Spleen (tissue), 11 donors: Measurements from ENCODE around the gene RBM10. TPM values are rescaled to one million over a fixed set of nuclear protein-coding genes. Genes with fewer than 3 reads are reported as not detected.

Experiments used
- DNase-seq: peaks from one replicate; pipeline ENCODE4 v3.0.0-alpha.2; 2020
- H3K27ac ChIP-seq, 8 donors: fragments of 200-600 bp; sonication (generic) in 7 of 8; 1 replicate in 4 of 8; 2 replicates in 4 of 8; pipeline versions ENCODE4 v1.5.0 to v1.8.0; 2016 to 2021; ENCODE audit warnings: inconsistent platforms in 4 of 8, mild to moderate bottlenecking in 4 of 8, moderate library complexity in 1 of 8
- H3K27me3 ChIP-seq, 7 donors: fragments of 200-600 bp; sonication (generic) in 6 of 7; replicated peaks in 1 of 7; 1 replicate in 4 of 7; 2 replicates in 3 of 7; pipeline versions ENCODE4 v1.5.0 to v1.8.0; 2016 to 2021; ENCODE audit warnings: inconsistent platforms in 3 of 7, mild to moderate bottlenecking in 1 of 7
- H3K36me3 ChIP-seq, 6 donors: fragments of 200-600 bp; sonication (generic) in 5 of 6; 1 replicate in 4 of 6; 2 replicates in 2 of 6; pipeline versions ENCODE4 v1.5.0 to v1.8.0; 2016 to 2021; ENCODE audit warnings: inconsistent platforms in 2 of 6
- H3K4me1 ChIP-seq, 6 donors: fragments of 200-600 bp; sonication (generic) in 5 of 6; 1 replicate in 3 of 6; 2 replicates in 3 of 6; pipeline versions ENCODE4 v1.5.0 to v1.8.0; 2016 to 2021; ENCODE audit warnings: inconsistent platforms in 3 of 6
- H3K4me3 ChIP-seq, 8 donors: fragments of 200-600 bp; sonication (generic) in 7 of 8; 1 replicate in 4 of 8; 2 replicates in 4 of 8; pipeline versions ENCODE4 v1.5.0 to v1.8.0; 2016 to 2021; ENCODE audit warnings: inconsistent platforms in 4 of 8, mild to moderate bottlenecking in 4 of 8, moderate library complexity in 2 of 8
- H3K9me3 ChIP-seq, 8 donors: fragments of 200-600 bp; sonication (generic) in 7 of 8; 1 replicate in 4 of 8; 2 replicates in 4 of 8; pipeline versions ENCODE4 v1.5.0 to v1.8.0; 2016 to 2021; ENCODE audit warnings: inconsistent platforms in 4 of 8
- POLR2A ChIP-seq, 3 donors: fragments of 450-650 bp; IDR thresholded peaks; one replicate each; pipeline ENCODE4 v1.5.1; 2017; ENCODE audit warnings: antibody characterized with exemption in 3 of 3, mild to moderate bottlenecking in 1 of 3
- POLR2AphosphoS5 ChIP-seq, 3 donors: sonication (generic); formaldehyde crosslinking; IDR thresholded peaks; one replicate each; pipeline ENCODE4 v1.5.1; 2017; ENCODE audit warnings: antibody characterized with exemption in 3 of 3
- WGBS, 5 donors: extraction: QIAGEN DNeasy Blood & Tissue Kit in 3 of 5; methylation state at CpG; one replicate each; pipeline versions ENCODE4 v1.1.5 to v1.1.7; 2013 to 2018; 5-methylcytosine and 5-hydroxymethylcytosine counted together
- intact Hi-C: fragments of 100-400 bp; cut with DNase I; formaldehyde crosslinking; loops from one replicate; pipeline ENCODE4 v1.15.0; 2023; ENCODE audit warnings: low total_unique reads
- polyA plus RNA-seq, 3 donors: library from polyadenylated mRNA; stranded (reverse); fragments of 200-250 nt; gene quantifications; one replicate each; pipeline ENCODE4 v1.2.1, GENCODE V29; 2013
- total RNA-seq, 7 donors: library from RNA; depleted of rRNA in 3 of 7; stranded (reverse); fragments of >200 nt in 3 of 7; fragmentation: NEBNext Ultra II Directional in 4 of 7; extraction: Animal tissue kit (Norgen Biotek cat#: 25700) in 4 of 7; gene quantifications; one replicate each; pipeline versions ENCODE4 v1.1.0 to v1.2.1, GENCODE V29; 2016 to 2021
- TF ChIP-seq, protein P1 (sequence below), 11 experiments: fragments of 200-600 bp in 7 of 11; fragments of 450-650 bp in 4 of 11; sonication (generic) in 4 of 11; IDR thresholded peaks in 8 of 11; conservative IDR thresholded peaks in 3 of 11; 1 replicate in 7 of 11; 2 replicates in 4 of 11; pipeline versions ENCODE4 v1.4.0 to v1.8.0; 2016 to 2021; ENCODE audit warnings: antibody characterized with exemption in 11 of 11, inconsistent platforms in 4 of 11, mild to moderate bottlenecking in 1 of 11
- donor health status: healthy with polysubstance abuse.
- donor health status: DM: no; HTN: no; CAD: no; lungs with moderate emphysema.
- donor health status: DM: no; HTN: no; CAD: no.
- donor health status: Bipolar disorder and iron deficiency.
- donor health status: healthy.
- donor health status: DM: no; HTN: no; CAD: no.
- donor health status: DM: yes; HTN: yes; CAD: no.

RBM10 gene
- total and polyA plus RNA-seq, 10 donors = 21.6 to 38.4 (median 29.7) TPM

DNA sequence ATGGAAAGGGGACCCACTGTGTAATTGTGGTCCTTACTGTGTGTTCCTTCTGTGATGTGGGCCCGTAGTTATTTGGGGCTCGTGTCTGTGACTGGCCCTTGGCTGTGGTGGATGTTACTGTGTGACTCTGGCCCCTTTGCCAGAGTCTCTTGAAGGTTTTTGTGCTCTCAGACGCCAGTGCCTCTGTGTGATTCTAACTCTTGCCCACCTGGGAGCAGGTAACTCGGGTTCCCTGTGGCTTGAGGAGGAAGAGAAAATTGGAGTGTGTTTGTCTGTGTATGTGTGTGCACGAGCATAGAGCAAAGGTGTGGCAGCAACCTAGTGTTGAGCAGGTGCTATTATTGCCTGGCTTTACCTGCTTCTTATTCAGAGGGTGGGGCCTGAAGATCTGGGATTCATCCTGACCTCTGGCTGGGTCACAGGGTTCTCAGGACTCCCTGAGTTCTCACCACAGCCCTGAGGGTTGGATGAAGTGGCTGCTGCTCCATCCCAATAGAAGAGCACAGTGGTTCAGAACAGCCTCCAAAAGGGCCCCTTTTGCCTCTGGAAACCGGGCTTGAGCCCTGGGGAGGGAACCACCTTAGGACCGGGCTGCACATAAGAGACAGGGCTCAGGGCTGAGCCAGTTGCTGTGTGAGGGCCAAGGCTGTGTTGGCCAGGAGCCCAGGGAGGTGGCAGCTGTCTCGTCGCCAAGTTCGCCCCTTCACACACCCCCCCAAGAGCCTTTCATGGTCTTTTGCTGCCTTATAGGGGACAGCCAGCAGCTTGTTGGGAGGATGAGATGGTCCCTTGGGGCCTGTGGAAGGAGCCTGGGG lies 1.3 kb downstream of the RBM10 start:
- peak; percentile 44 for DNase-seq

DNA sequence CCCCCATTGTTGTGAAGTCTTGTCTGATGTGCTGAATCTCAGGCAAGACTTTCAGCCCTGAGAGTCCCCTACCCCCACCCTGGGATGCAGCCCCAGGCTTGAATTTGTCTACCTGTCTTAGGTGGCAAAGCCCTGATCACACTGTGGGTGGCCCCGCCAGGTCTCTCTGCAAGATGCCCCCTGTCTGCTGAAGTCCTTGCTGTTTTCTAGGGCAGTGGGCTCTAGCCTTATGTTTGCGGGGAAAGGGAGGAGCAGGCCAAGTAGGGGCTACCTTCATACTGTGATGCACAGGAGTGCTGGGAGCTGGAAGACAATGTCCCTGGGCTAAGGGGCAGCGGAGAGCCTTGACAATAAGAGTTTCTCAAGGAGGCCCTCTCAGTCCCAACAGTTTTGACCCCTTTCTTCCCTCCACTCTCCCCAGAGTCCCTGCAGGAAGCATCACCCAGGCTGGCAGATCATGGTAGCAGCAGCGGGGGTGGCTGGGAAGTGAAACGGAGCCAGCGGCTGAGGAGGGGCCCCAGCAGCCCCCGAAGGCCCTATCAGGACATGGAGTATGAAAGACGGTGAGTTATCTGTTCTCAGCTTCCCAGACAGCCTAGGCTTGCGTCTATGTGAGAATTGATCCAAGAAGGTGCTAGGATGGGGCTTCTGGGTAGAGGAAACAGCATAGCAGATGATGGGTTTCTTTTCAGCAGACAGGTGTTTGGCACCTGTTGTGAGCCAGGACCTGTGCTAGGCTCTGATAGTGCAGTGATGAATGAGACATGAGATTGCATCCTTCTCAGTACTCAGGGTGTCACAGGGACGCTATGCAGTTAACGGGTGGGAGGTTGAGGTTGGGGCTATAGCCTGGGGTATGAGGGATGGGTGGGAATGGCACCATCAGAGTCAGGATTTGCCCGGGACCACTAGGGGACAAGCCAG lies 2.2 kb downstream of the RBM10 start:
- peak overlapping the region in 3 of 8 donors; percentile 56 to 72 (median 65) for H3K4me3 ChIP-seq
- peaks cover 0 to 37% (median 3%) of the 10 kb centered on the region in 6 donors for H3K36me3 ChIP-seq
- peak overlapping the region in 3 of 8 donors; percentile 94 to 96 (median 94) for H3K27ac ChIP-seq
- peak; percentile 73 for DNase-seq
- intact Hi-C loops = no loop called here
- no peaks in the 10 kb centered on the region for H3K27me3 ChIP-seq
- H3K9me3 ChIP-seq = no peaks in the 10 kb centered on the region
- WGBS, 5 donors = 77 to 91% (median 85%) methylated on average over 8 to 12 of the region's 12 CpGs
- peaks cover 6 to 42% (median 27%) of the 10 kb centered on the region in 6 donors for H3K4me1 ChIP-seq
- TF ChIP-seq, protein P1, sequence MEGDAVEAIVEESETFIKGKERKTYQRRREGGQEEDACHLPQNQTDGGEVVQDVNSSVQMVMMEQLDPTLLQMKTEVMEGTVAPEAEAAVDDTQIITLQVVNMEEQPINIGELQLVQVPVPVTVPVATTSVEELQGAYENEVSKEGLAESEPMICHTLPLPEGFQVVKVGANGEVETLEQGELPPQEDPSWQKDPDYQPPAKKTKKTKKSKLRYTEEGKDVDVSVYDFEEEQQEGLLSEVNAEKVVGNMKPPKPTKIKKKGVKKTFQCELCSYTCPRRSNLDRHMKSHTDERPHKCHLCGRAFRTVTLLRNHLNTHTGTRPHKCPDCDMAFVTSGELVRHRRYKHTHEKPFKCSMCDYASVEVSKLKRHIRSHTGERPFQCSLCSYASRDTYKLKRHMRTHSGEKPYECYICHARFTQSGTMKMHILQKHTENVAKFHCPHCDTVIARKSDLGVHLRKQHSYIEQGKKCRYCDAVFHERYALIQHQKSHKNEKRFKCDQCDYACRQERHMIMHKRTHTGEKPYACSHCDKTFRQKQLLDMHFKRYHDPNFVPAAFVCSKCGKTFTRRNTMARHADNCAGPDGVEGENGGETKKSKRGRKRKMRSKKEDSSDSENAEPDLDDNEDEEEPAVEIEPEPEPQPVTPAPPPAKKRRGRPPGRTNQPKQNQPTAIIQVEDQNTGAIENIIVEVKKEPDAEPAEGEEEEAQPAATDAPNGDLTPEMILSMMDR (IDR thresholded peaks at IDR 0.05 in 8 of 11, conservative IDR thresholded peaks at IDR 0.05 in 3 of 11) = no peak
- no peak for TF ChIP-seq POLR2A (IDR thresholded peaks at IDR 0.05)
- TF ChIP-seq POLR2AphosphoS5 (IDR thresholded peaks at IDR 0.05) = no peak

More for the DNA sequence above, 1.3 kb downstream of the RBM10 start:
- WGBS, 5 donors = 0 to 41% (median 14%) methylated on average over 2 to 10 of the region's 10 CpGs
- Histone ChIP-seq H3K27ac (peak overlapping the region in 5 of 8 donors; percentile 92 to 96 (median 94)), H3K4me3 (peak overlapping the region; percentile 41 to 72 (median 55)), H3K27me3 (no peaks in the 10 kb centered on the region), H3K36me3 (peaks cover 0 to 37% (median 3%) of the 10 kb centered on the region in 6 donors), H3K9me3 (no peaks in the 10 kb centered on the region), H3K4me1 (peaks cover 6 to 42% (median 27%) of the 10 kb centered on the region in 6 donors)
- intact Hi-C loops = no loop called here
- no peak for TF ChIP-seq POLR2A (IDR thresholded peaks at IDR 0.05)
- no peak for TF ChIP-seq POLR2AphosphoS5 (IDR thresholded peaks at IDR 0.05)
- TF ChIP-seq, protein P1 (IDR thresholded peaks at IDR 0.05 in 8 of 11, conservative IDR thresholded peaks at IDR 0.05 in 3 of 11) = no peak

DNA sequence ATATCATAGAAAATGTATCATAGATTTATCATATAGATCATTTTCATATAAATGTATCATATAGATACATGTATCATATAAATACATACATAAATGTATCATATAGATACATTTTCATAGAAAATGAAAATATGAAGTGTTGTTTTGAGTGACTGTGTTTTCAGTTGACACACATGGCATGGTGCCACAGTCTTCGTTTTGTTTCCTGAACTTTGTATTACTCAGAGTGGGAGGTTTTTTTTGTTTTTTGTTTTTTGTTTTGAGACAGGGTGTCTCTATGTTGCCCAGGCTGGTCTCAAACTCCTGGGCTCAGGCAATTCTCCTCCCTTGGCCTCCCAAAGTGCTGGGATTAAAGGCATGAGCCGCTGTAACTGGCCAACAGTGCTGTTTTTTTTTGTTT lies 3.9 kb downstream of the RBM10 start:
- TF ChIP-seq, protein P1 (IDR thresholded peaks at IDR 0.05 in 8 of 11, conservative IDR thresholded peaks at IDR 0.05 in 3 of 11) = no peak
- no peak for TF ChIP-seq POLR2AphosphoS5 (IDR thresholded peaks at IDR 0.05)
- no peak for TF ChIP-seq POLR2A (IDR thresholded peaks at IDR 0.05)
- 55 to 74% (median 60%) methylated on average over 2 of the region's 2 CpGs for WGBS, 5 donors

More for the DNA sequence above, 3.9 kb downstream of the RBM10 start:
- Histone ChIP-seq H3K4me3 (no peak overlapping the region), H3K27me3 (no peaks in the 10 kb centered on the region), H3K36me3 (peaks cover 0 to 41% (median 3%) of the 10 kb centered on the region in 6 donors), H3K27ac (no peak overlapping the region), H3K9me3 (no peaks in the 10 kb centered on the region), H3K4me1 (peaks cover 0 to 28% (median 16%) of the 10 kb centered on the region in 6 donors)
- intact Hi-C loops = no loop called here
- DNase-seq = no peak
